GM10248 (cell line): ENCODE results near the gene BEND7.

Experiments used
- CTCF ChIA-PET: fragments of 300-600 bp; sonication (Branson Sonifier 250); formaldehyde crosslinking; extraction: SDS; loops from one replicate; lab custom pipeline; 2021; ENCODE audit warnings: antibody characterized with exemption; lab: Yijun Ruan, JAX
- POLR2A ChIA-PET: fragments of 350-650 bp; sonication (Branson Sonifier 250); formaldehyde crosslinking; extraction: SDS; loops from one replicate; lab custom pipeline; 2020; ENCODE audit warnings: antibody characterized with exemption; lab: Yijun Ruan, JAX
- DNase-seq: peaks from one replicate; pipeline ENCODE4 v3.0.0; 2012; ENCODE audit errors: extremely low spot score
- TF ChIP-seq, protein P1 (sequence below): IDR thresholded peaks from 2 replicates; pipeline ENCODE4 v1.5.1; 2012; ENCODE audit warnings: mild to moderate bottlenecking, low read depth; ENCODE audit errors: extremely low read depth, missing control alignments, control extremely low read depth

The BEND7 gene

DNA sequence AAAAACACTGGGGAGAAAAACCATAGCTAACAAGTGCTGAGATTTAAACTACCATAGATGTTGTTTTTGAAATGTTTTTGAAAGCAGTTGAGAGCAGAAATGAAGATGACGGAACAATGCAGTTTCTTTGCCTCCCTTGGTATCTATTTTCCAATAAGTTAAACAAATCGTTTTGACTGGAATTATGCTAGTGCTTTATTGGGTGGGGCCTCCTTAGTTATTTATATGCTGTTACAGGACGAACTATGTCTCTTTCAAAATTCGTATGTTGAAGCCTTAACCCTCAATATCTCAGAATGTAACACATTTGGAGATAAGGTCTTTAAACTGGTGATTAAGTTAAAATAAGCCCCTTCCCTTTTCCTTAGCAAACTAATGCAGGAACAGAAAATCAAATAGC, 135.2 kb downstream of the BEND7 start:
- DNase-seq, result no peak
- TF ChIP-seq, protein P1, sequence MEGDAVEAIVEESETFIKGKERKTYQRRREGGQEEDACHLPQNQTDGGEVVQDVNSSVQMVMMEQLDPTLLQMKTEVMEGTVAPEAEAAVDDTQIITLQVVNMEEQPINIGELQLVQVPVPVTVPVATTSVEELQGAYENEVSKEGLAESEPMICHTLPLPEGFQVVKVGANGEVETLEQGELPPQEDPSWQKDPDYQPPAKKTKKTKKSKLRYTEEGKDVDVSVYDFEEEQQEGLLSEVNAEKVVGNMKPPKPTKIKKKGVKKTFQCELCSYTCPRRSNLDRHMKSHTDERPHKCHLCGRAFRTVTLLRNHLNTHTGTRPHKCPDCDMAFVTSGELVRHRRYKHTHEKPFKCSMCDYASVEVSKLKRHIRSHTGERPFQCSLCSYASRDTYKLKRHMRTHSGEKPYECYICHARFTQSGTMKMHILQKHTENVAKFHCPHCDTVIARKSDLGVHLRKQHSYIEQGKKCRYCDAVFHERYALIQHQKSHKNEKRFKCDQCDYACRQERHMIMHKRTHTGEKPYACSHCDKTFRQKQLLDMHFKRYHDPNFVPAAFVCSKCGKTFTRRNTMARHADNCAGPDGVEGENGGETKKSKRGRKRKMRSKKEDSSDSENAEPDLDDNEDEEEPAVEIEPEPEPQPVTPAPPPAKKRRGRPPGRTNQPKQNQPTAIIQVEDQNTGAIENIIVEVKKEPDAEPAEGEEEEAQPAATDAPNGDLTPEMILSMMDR, result no peak
- ChIA-PET CTCF (interaction anchor here (0.9 kb wide), 1 partner anchor 9 kb away, joined by 4 read pairs; no protein-coding TSS in a partner anchor), POLR2A (no interaction called here)

DNA sequence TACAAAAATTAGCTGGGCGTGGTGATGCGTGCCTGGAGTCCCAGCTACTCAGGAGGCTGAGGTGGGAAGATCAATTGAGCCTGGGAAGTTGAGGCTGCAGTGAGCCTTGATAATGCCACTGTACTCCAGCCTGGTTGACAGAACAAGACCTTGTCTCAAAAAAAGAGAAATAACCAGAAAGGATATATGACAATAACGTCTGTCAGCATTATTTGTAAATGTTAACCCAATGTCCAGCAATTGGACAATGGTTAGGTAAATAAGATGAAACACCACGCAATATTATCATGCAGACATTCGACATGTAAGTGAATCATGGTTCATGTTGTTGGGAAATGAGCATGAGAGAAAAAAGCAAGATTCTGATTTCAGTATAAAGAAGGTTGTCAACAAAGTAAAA, 136.1 kb downstream of the BEND7 start:
- TF ChIP-seq, protein P1, result no peak
- ChIA-PET CTCF (interaction anchor here (0.9 kb wide), 1 partner anchor 8 kb away, joined by 4 read pairs; no protein-coding TSS in a partner anchor), POLR2A (no interaction called here)
- no peak for DNase-seq
